ENCODE results near the gene HOXC10.

The HOXC10 gene

DNA sequence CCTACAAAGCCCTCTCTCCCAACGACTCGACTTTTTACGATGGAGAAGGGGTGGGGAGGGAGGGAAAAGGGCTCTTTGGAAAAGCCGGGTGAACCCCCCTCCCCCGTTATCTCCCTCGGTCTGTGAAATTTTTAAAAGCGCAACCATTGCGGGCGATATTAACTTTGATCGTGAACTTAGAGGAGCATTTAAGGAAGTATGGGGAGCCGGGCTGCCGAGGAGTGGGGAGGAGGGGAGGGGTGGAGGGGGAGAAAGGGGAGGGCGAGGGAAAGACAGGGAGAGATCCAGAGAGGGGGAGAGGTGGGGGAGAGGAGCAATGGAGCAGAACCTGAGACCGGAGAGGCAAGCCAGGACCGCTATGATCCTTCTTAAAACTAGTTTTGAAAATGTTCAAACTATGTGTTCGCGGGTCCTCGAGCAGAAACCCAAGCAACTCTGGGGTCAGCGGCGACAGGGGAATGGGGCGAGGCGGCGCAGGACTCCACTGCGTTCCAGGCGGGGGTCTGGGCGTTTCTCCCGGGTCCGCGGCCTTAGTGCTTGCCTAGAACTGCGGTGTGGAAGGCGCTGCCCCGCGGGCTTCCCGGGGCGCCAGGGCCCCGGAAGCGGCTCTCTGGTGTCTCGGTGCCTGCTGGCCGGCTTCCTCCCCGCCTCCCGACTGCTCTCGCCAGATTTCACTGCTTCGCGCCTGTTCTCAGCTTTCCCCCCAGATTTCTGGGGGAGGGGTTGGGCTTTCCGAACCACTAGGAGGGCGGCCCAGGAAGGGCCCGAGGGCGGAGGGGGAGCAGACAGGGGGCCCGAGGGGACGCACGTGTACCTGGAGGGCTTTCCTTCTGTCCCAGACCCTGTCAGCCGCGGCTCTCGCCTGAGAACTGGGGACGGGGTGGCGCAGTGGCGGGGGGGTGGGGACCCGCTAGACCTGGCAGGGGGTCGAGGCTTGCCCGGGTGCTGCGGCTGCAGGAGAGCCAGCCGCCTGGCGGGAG lies 10.6 kb upstream of the HOXC10 start, which contains the start of gene HOTAIR:
TSS of gene HOTAIR (minus strand) at position 871 of the 980 bp plus-strand sequence.
- TF ChIP-seq, protein P1, sequence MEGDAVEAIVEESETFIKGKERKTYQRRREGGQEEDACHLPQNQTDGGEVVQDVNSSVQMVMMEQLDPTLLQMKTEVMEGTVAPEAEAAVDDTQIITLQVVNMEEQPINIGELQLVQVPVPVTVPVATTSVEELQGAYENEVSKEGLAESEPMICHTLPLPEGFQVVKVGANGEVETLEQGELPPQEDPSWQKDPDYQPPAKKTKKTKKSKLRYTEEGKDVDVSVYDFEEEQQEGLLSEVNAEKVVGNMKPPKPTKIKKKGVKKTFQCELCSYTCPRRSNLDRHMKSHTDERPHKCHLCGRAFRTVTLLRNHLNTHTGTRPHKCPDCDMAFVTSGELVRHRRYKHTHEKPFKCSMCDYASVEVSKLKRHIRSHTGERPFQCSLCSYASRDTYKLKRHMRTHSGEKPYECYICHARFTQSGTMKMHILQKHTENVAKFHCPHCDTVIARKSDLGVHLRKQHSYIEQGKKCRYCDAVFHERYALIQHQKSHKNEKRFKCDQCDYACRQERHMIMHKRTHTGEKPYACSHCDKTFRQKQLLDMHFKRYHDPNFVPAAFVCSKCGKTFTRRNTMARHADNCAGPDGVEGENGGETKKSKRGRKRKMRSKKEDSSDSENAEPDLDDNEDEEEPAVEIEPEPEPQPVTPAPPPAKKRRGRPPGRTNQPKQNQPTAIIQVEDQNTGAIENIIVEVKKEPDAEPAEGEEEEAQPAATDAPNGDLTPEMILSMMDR (IDR thresholded peaks at IDR 0.05; ENCODE audit: low read depth, low read length, missing control alignments): no peak
- H3K4me3 ChIP-seq (replicated peaks; ENCODE audit: low read depth, low read length): peak within 1 kb of the TSS; percentile 47
- DNase-seq (ENCODE audit: extremely low read depth, low read depth): no peak

DNA sequence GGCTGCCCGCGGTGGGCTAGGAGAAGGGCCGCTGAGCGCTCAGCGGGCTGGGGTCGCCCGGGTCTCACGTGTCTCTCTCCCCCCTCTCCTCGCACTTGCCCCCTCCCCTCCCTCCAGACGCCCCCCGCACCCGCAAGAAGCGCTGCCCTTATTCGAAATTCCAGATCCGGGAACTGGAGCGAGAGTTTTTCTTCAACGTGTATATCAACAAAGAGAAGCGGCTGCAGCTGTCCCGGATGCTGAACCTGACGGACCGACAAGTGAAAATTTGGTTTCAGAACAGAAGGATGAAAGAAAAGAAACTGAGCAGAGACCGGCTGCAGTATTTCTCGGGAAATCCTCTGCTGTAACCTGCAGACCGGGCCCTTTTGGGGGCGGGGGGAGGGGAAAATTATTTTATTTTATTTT lies 9.9 kb upstream of the HOXC10 start:
- no peak for DNase-seq (ENCODE audit: extremely low read depth, low read depth)
- TF ChIP-seq, protein P1 (IDR thresholded peaks at IDR 0.05; ENCODE audit: low read depth, low read length, missing control alignments): no peak
- H3K4me3 ChIP-seq (replicated peaks; ENCODE audit: low read depth, low read length): peak overlapping the region; percentile 47

DNA sequence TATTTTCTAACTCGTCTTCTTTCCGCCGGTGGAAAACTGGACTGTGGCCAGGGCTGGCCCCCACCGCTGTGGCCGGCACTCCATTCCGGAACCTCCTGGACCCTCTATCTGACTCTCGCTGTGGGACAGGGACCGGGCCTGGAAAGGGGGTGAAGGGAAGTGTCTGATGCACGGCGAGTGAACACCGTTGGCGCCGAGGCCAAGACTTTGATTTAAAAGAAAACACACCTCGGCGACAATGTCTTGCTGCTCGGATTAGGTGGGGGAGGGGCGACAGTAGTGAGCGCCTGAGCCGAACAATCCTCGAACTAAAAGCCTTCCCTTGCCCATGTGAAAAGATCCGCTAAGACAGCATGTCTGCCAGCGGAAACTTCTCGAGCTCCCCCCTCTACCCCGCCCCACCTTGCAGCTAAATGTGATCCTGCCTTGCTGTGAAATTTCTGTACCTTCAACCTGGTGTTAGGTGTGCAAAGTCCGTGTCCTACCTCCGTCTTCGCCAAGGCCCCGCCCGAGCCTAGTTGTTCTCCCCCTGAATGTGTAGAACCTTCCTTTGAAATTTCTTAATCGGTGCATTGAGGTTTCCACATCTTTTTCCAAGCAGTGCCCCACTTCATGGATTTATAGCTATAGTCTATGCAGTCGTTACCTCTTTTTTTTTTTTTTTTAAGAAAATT lies 9.3 kb upstream of the HOXC10 start:
- TF ChIP-seq, protein P1 (IDR thresholded peaks at IDR 0.05; ENCODE audit: low read depth, low read length, missing control alignments): no peak
- no peak for DNase-seq (ENCODE audit: extremely low read depth, low read depth)
- H3K4me3 ChIP-seq (replicated peaks; ENCODE audit: low read depth, low read length): no peak overlapping the region

DNA sequence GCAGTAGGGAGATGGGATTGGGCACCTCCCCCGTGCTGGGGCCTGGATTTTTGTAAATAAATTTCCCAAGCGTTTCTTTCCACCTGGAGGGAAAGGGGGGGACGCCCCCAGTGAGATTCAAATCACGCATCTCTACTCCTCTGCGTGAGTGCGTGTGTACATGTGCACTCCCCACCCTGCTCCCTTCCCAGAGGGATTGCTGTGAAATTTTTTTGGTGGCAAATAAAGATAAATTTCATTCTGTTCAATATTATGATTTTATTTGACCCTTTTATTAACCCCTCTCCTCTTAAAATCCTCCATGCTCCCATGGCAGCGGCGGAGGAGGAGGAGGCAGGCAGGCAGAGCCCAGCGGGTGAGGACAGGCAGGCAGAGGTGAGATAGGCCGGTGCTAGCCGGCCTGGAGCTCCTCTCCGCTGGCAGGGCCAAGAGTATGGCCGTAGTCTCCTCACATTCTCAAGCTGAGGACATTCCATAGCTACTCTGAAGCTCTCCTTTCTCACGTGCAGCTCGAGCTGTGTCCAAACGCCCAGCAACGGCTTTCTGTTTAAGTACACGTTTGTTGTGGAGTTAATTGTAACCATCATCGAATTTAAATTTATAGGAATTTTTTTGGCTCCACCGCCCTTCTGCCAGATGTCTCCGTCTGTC lies 8.6 kb upstream of the HOXC10 start:
- H3K4me3 ChIP-seq (replicated peaks; ENCODE audit: low read depth, low read length): no peak overlapping the region
- TF ChIP-seq, protein P1 (IDR thresholded peaks at IDR 0.05; ENCODE audit: low read depth, low read length, missing control alignments): no peak

DNA sequence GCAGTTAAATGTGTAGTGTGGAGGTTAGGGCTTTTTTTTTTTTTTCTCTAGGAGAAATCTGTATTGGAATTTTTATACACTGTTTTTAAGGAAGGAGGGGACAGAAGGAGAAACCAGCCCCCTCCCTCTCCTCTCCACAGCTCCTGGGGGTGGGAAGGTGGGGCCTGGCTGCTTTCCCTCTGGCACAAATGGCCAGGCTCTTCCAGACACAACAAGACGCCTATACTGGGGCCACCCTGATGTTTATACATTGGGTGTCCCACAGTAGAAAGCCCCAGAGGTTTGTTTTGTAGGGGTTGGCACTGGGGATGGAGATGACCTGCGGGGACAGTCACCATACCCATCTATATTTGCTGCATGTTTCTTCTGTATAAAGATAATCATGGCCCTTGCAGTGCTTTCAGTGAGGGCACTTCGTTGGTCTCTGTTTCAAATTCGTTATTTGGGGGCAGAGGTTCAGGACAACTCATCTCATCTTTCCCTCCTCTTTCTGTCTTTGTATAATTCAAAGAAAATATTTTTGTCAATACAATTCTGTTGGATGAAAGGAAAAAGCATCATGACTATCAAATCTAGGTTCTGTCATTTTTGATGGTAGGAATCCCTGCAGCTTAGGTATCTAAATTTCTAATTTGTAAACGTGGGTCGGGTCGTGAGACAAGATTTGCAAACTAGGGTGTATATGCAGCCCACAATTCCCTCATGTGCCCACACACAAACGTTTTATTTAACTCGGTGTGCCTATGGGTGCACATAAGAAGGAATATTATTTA lies 7.9 kb upstream of the HOXC10 start:
- TF ChIP-seq, protein P1 (IDR thresholded peaks at IDR 0.05; ENCODE audit: low read depth, low read length, missing control alignments): no peak
- DNase-seq (ENCODE audit: extremely low read depth, low read depth): no peak

More for the DNA sequence above, 8.6 kb upstream of the HOXC10 start:
- peak; percentile 42 for DNase-seq (ENCODE audit: extremely low read depth, low read depth)

More for the DNA sequence above, 7.9 kb upstream of the HOXC10 start:
- H3K4me3 ChIP-seq (replicated peaks; ENCODE audit: low read depth, low read length): no peak overlapping the region
